SK-N-SH (cell line): ENCODE measurements around the gene MAPKAP1. TPM values are rescaled to one million over a fixed set of nuclear protein-coding genes. Genes with fewer than 3 reads are reported as not detected.

Experiments
- CTCF ChIA-PET: fragments of 300-600, 350-600 bp; formaldehyde crosslinking; extraction: SDS; loops from one replicate; lab custom pipeline; 2021; lab: Yijun Ruan, JAX
- POLR2A ChIA-PET: fragments of 350-600 bp; sonication (Branson Sonifier 250); formaldehyde crosslinking; extraction: SDS; loops from one replicate; lab custom pipeline; 2020; ENCODE audit warnings: antibody characterized with exemption, inconsistent platforms; lab: Yijun Ruan, JAX
- DNase-seq: peaks from one replicate; pipeline ENCODE4 v3.0.0; 2012
- H2AFZ ChIP-seq: fragments of 200-600 bp; sonication (generic); 2 replicates; pipeline ENCODE4 v1.8.1; 2016; ENCODE audit warnings: antibody characterized with exemption, mild to moderate bottlenecking, low read depth
- H3F3A ChIP-seq: fragments of 200-600 bp; sonication (generic); replicated peaks from 2 replicates; pipeline ENCODE3; 2016; ENCODE audit warnings: antibody characterized with exemption, mild to moderate bottlenecking; ENCODE audit not compliant: insufficient read depth
- H3K27ac ChIP-seq, 2 experiments: fragments of 200-500 bp in 1 of 2; fragments of 200-600 bp in 1 of 2; sonication (Bioruptor generic) in 1 of 2; sonication (generic), shearing (Covaris generic) in 1 of 2; 2 replicates each; pipeline versions ENCODE4 v1.5.1 to v1.6.1; 2014 to 2016; ENCODE audit warnings: low read depth in 2 of 2, inconsistent platforms in 1 of 2, low read length in 1 of 2, mild to moderate bottlenecking in 1 of 2, mixed read lengths in 1 of 2
- H3K27me3 ChIP-seq: fragments of 200-600 bp; sonication (generic), shearing (Covaris generic); 2 replicates; pipeline ENCODE4 v1.6.1; 2016; ENCODE audit warnings: mixed run types; ENCODE audit not compliant: insufficient read depth
- H3K36me3 ChIP-seq, 2 experiments: fragments of 200-500 bp in 1 of 2; fragments of 200-600 bp in 1 of 2; sonication (Bioruptor generic) in 1 of 2; sonication (generic) in 1 of 2; replicated peaks in 1 of 2; 2 replicates each; pipeline versions ENCODE3 to v1.5.1; 2014 to 2016; ENCODE audit warnings: low read length in 1 of 2, mild to moderate bottlenecking in 1 of 2; ENCODE audit not compliant: insufficient read depth in 2 of 2, control insufficient read depth in 1 of 2
- H3K4me1 ChIP-seq, 2 experiments: fragments of 200-500 bp in 1 of 2; fragments of 200-600 bp in 1 of 2; sonication (Bioruptor generic) in 1 of 2; sonication (generic), shearing (Covaris generic) in 1 of 2; 2 replicates each; pipeline versions ENCODE4 v1.5.1 to v1.6.1; 2014 to 2016; ENCODE audit warnings: low read depth in 1 of 2, low read length in 1 of 2, mixed run types in 1 of 2; ENCODE audit not compliant: insufficient read depth in 2 of 2, control insufficient read depth in 1 of 2
- H3K4me2 ChIP-seq: fragments of 200-600 bp; sonication (generic), shearing (Covaris generic); 2 replicates; pipeline ENCODE4 v1.6.1; 2017; ENCODE audit warnings: mixed run types
- H3K4me3 ChIP-seq, 2 experiments: fragments of 200-500 bp in 1 of 2; fragments of 200-600 bp in 1 of 2; sonication (Bioruptor generic) in 1 of 2; sonication (generic), shearing (Covaris generic) in 1 of 2; 2 replicates each; pipeline versions ENCODE4 v1.5.1 to v1.8.1; 2014 to 2016; ENCODE audit warnings: low read depth in 2 of 2, inconsistent platforms in 1 of 2, low read length in 1 of 2, mild to moderate bottlenecking in 1 of 2, mixed read lengths in 1 of 2, moderate library complexity in 1 of 2
- H3K79me2 ChIP-seq: fragments of 200-600 bp; sonication (generic); 2 replicates; pipeline ENCODE4 v1.8.1; 2017; ENCODE audit warnings: mild to moderate bottlenecking; ENCODE audit not compliant: insufficient read depth
- H3K9ac ChIP-seq: fragments of 200-600 bp; sonication (generic); 2 replicates; pipeline ENCODE4 v1.6.1; 2017; ENCODE audit warnings: mixed run types
- H3K9me2 ChIP-seq: fragments of 200-600 bp; sonication (generic); 2 replicates; pipeline ENCODE4 v1.6.1; 2017; ENCODE audit warnings: mixed run types
- H3K9me3 ChIP-seq: fragments of 200-600 bp; sonication (generic); 2 replicates; pipeline ENCODE4 v1.6.1; 2017; ENCODE audit warnings: mixed run types, mild to moderate bottlenecking, moderate library complexity
- H4K20me1 ChIP-seq: fragments of 200-600 bp; sonication (generic); 2 replicates; pipeline ENCODE4 v1.6.1; 2017; ENCODE audit warnings: mild to moderate bottlenecking, mixed run types; ENCODE audit not compliant: insufficient read depth
- EP300 ChIP-seq, 2 experiments: IDR thresholded peaks; 2 replicates each; pipeline versions ENCODE4 v1.4.0 to v1.6.1; 2012; ENCODE audit warnings: borderline replicate concordance in 1 of 2, low read depth in 1 of 2, low read length in 1 of 2
- FOSL2 ChIP-seq: IDR thresholded peaks from 2 replicates; pipeline ENCODE4 v1.4.0; 2012; ENCODE audit warnings: low read depth, mild to moderate bottlenecking, moderate library complexity, borderline replicate concordance
- FOXJ3 ChIP-seq: sonication (generic); formaldehyde crosslinking; IDR thresholded peaks from 2 replicates; pipeline ENCODE4 v1.5.1; 2020; ENCODE audit warnings: mild to moderate bottlenecking, missing genetic modification reagents
- GATA2 ChIP-seq: sonication (generic); formaldehyde crosslinking; IDR thresholded peaks from 2 replicates; pipeline ENCODE4 v1.5.0; 2020; ENCODE audit warnings: mild to moderate bottlenecking, missing genetic modification reagents
- MAX ChIP-seq: IDR thresholded peaks from 2 replicates; pipeline ENCODE4 v1.4.0; 2012; ENCODE audit warnings: low read depth
- MXI1 ChIP-seq: IDR thresholded peaks from 2 replicates; pipeline ENCODE4 v1.6.1; 2012; ENCODE audit warnings: mild to moderate bottlenecking, low read depth, low read length, improper control_type of control experiment
- NFIC ChIP-seq: IDR thresholded peaks from 2 replicates; pipeline ENCODE4 v1.4.0; 2012; ENCODE audit warnings: borderline replicate concordance
- PBX3 ChIP-seq: IDR thresholded peaks from 2 replicates; pipeline ENCODE4; 2012
- RCOR1 ChIP-seq: fragments of 150-350 bp; IDR thresholded peaks from 2 replicates; pipeline ENCODE4 v1.6.1; 2017; ENCODE audit warnings: antibody characterized with exemption, low read length
- REST ChIP-seq: IDR thresholded peaks from 2 replicates; pipeline ENCODE4 v1.6.1; 2012; ENCODE audit warnings: mild to moderate bottlenecking, low read depth, low read length, moderate library complexity
- RFX5 ChIP-seq: IDR thresholded peaks from 2 replicates; pipeline ENCODE4 v1.6.1; 2012; ENCODE audit warnings: mild to moderate bottlenecking, improper control_type of control experiment, low read length
- RXRA ChIP-seq: IDR thresholded peaks from 2 replicates; pipeline ENCODE4 v1.4.0; 2012; ENCODE audit warnings: low read depth, mild to moderate bottlenecking, borderline replicate concordance
- SMC3 ChIP-seq: IDR thresholded peaks from 2 replicates; pipeline ENCODE4 v1.6.1; 2012; ENCODE audit warnings: low read depth, low read length, improper control_type of control experiment
- TCF12 ChIP-seq: IDR thresholded peaks from 2 replicates; pipeline ENCODE4 v1.4.0; 2012
- USF2 ChIP-seq: fragments of 150-350 bp; IDR thresholded peaks from 2 replicates; pipeline ENCODE4 v1.6.1; 2017; ENCODE audit warnings: antibody characterized with exemption, low read length, low read depth, borderline replicate concordance
- ZBTB33 ChIP-seq: IDR thresholded peaks from 2 replicates; pipeline ENCODE4 v1.4.0; 2012; ENCODE audit warnings: low read depth, borderline replicate concordance
- WGBS: methylation state at CpG from one replicate; pipeline ENCODE4 v1.1.6; 2017; ENCODE audit warnings: low lambda C conversion rate; 5-methylcytosine and 5-hydroxymethylcytosine counted together
- polyA plus RNA-seq, 3 experiments: library from polyadenylated mRNA; depleted of rRNA; stranded (reverse); fragments of >200 nt; gene quantifications; 2 replicates each; pipeline ENCODE4 v1.2.3, GENCODE V29; 2012

The MAPKAP1 gene
- polyA plus RNA-seq, 1 of the 3 experiments (the other 2 are of a cell fraction), result 117 TPM

- no peak for TF ChIP-seq REST
- no peak for TF ChIP-seq GATA2 (CRISPR knock-in tag)
- no peak for TF ChIP-seq SMC3
- no peak for TF ChIP-seq TCF12
- TF ChIP-seq, all 33 proteins: peak for 0
These were observed 276.0 kb downstream of the MAPKAP1 start (continued) for GRCh38 chr9:125431012-125431305.

- H2AFZ ChIP-seq, result no peak overlapping the region
- H3K27me3 ChIP-seq, result no peaks in the 10 kb centered on the region
- POLR2A ChIA-PET, result no interaction called here
- no peaks in the 10 kb centered on the region for H3K9me2 ChIP-seq
- no peak overlapping the region; a peak in 1 of 4 replicates for H3K27ac ChIP-seq
- no peak for TF ChIP-seq RFX5
- TF ChIP-seq MXI1, result no peak
- no peak for TF ChIP-seq PBX3
- TF ChIP-seq RCOR1, result no peak
- no peak for TF ChIP-seq NFIC
- no peak for TF ChIP-seq FOSL2
- no peak for TF ChIP-seq EP300 (IDR thresholded peaks at IDR 0.05; ENCODE audit: borderline replicate concordance in 1 of 2, low read depth in 1 of 2, low read length in 1 of 2)
- TF ChIP-seq MAX, result no peak
- TF ChIP-seq RXRA, result no peak
- TF ChIP-seq ZBTB33, result no peak
- TF ChIP-seq USF2, result no peak
- TF ChIP-seq FOXJ3, result no peak
- TF ChIP-seq, all 33 proteins: peak for 0
- DNase-seq, result peak; percentile 50
- Histone ChIP-seq H4K20me1 (no peaks in the 10 kb centered on the region), H3K4me2 (no peak overlapping the region), H3F3A (no peaks in the 10 kb centered on the region), H3K4me3 (no peak overlapping the region), H3K79me2 (no peaks in the 10 kb centered on the region), H3K36me3 (no peaks in the 10 kb centered on the region), H3K4me1 (peaks cover 0 to 39% of the 10 kb centered on the region in 2 experiments; a peak in 1 of 4 replicates), H3K9ac (no peak overlapping the region), H3K9me3 (no peaks in the 10 kb centered on the region)
- WGBS, result 86% methylated on average over 17 of the region's 21 CpGs
- CTCF ChIA-PET, result interaction anchor here (0.8 to 2.1 kb wide), 4 partner anchors 10 to 78 kb away, joined by 3 to 9 read pairs (median 3); no protein-coding TSS in a partner anchor
These were observed 276.6 kb downstream of the MAPKAP1 start for GRCh38 chr9:125430161-125431011.
